ENCODE measurements around the gene UBE2D2.

UBE2D2 gene

DNA sequence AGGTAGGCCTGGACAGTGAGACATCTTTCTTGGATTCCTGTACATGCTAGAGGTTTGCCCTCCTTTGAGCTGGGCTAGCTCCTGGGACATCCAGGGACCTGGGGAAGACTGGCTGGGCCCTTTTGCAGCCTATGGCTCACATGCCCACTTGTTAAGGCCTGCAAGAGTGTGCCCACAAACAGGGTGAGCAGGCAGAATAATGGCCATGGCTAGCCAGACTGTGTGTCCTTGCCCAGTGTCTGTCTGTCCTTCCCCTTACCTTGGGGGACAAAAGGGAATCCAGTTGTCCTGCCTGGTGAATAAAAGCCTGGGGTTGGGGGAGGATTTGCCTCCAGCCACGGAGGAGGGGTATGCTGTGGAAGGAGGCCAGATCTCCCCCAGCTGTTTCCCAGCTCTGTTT is 74.1 kb downstream of the UBE2D2 start:
- ATAC-seq, result no peak
- TF ChIP-seq, protein P1, sequence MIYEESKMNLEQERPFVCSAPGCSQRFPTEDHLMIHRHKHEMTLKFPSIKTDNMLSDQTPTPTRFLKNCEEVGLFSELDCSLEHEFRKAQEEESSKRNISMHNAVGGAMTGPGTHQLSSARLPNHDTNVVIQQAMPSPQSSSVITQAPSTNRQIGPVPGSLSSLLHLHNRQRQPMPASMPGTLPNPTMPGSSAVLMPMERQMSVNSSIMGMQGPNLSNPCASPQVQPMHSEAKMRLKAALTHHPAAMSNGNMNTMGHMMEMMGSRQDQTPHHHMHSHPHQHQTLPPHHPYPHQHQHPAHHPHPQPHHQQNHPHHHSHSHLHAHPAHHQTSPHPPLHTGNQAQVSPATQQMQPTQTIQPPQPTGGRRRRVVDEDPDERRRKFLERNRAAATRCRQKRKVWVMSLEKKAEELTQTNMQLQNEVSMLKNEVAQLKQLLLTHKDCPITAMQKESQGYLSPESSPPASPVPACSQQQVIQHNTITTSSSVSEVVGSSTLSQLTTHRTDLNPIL (CRISPR knock-in tag; IDR thresholded peaks at IDR 0.05; ENCODE audit: low read depth), result no peak
- TF ChIP-seq ARNTL (CRISPR knock-in tag; IDR thresholded peaks at IDR 0.05; ENCODE audit: borderline replicate concordance, low read depth) (no peak), ZFP3 (CRISPR knock-in tag; IDR thresholded peaks at IDR 0.05) (no peak)

DNA sequence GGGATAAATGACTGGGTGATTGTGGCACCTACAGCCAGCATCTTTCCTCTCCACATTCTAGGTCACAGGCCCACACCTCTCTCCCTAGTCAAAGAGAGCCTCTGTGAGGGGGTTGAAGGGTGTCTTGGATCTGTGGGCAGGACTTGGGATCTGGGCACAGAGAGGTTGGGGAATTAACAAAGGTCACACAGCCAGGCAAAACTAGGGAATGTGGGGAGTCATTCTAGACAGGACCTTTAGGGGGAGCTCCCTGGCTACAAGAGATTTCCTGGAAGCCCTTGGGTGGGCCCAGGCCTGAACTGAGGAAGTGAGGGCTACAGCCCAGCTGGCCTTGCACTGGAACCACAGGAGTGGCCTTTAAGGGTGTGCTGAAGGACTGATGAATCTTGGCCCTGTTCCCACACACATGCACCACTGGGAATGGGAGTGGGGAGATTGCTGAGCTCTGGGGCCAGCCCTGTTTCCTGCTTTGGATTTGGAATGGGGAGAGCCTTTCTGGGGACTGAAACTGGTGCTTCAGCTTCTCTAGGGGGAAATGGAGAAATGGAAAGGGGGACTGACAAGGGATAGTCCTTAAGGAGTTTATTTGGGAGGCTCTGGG is 74.6 kb downstream of the UBE2D2 start:
- TF ChIP-seq ISL1 (CRISPR knock-in tag; IDR thresholded peaks at IDR 0.05) (no peak), TCF4 (CRISPR knock-in tag; IDR thresholded peaks at IDR 0.05; ENCODE audit: borderline replicate concordance) (no peak), PPARA (CRISPR knock-in tag; IDR thresholded peaks at IDR 0.05; ENCODE audit: borderline replicate concordance) (no peak), GLIS3 (CRISPR knock-in tag; IDR thresholded peaks at IDR 0.05) (peak; percentile 69; the same call in 1 of the 2 replicates), OSR1 (CRISPR knock-in tag; IDR thresholded peaks at IDR 0.05) (no peak), ZNF70 (CRISPR knock-in tag; IDR thresholded peaks at IDR 0.05) (no peak)
- TF ChIP-seq, protein P1 (CRISPR knock-in tag; IDR thresholded peaks at IDR 0.05; ENCODE audit: low read depth), result 0 out of 2 replicates have a peak, but pooled peaks have one; percentile 44
- peak; percentile 36 for ATAC-seq

DNA sequence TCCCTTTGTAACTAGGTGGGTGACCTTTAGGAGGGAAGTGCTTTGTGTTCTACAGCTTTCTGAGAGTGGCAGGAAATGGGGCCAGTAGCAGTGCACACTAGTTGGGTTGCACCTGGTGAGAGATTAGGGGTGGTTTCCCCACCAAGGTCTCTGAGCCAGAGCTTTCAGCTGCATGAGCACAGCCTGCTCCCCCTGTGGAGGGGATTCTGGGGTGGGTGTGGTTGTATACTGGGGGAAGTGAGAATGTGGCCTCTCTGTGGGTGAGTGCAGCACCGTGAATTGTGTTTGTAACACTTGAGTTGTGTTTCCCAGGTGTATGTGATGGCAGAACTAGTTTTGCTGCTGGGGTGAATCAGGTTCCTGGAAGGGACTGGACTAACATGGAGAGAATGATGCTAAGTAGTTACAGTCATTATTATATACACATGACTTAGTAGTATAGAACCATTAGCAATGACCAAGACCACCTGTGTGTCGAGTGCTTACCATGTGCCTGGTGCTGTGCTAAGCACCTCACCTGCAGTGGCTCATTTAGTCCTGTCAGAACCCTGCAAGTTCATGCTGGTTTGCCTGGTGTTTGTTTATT is 75.2 kb downstream of the UBE2D2 start:
- TF ChIP-seq ISL1 (CRISPR knock-in tag; IDR thresholded peaks at IDR 0.05) (no peak), ZFP3 (CRISPR knock-in tag; IDR thresholded peaks at IDR 0.05) (no peak), ESRRG (CRISPR knock-in tag; IDR thresholded peaks at IDR 0.05) (no peak), CSDC2 (CRISPR knock-in tag; IDR thresholded peaks at IDR 0.05) (no peak), RARB (CRISPR knock-in tag; IDR thresholded peaks at IDR 0.05) (no peak), ZC3H10 (CRISPR knock-in tag; IDR thresholded peaks at IDR 0.05) (no peak), ZNF8 (CRISPR knock-in tag; IDR thresholded peaks at IDR 0.05) (no peak), OSR1 (CRISPR knock-in tag; IDR thresholded peaks at IDR 0.05) (no peak), TCF4 (CRISPR knock-in tag; IDR thresholded peaks at IDR 0.05; ENCODE audit: borderline replicate concordance) (no peak), BACH2 (CRISPR knock-in tag; IDR thresholded peaks at IDR 0.05; ENCODE audit: borderline replicate concordance) (no peak), ARNTL (CRISPR knock-in tag; IDR thresholded peaks at IDR 0.05; ENCODE audit: borderline replicate concordance, low read depth) (no peak), TOX (CRISPR knock-in tag; IDR thresholded peaks at IDR 0.05; ENCODE audit: borderline replicate concordance) (no peak), GLIS3 (CRISPR knock-in tag; IDR thresholded peaks at IDR 0.05) (no peak), ZNF565 (CRISPR knock-in tag; conservative IDR thresholded peaks at IDR 0.05; ENCODE audit: low read depth) (no peak), SNAI2 (CRISPR knock-in tag; IDR thresholded peaks at IDR 0.05) (no peak), ZNF70 (CRISPR knock-in tag; IDR thresholded peaks at IDR 0.05) (no peak), PPARA (CRISPR knock-in tag; IDR thresholded peaks at IDR 0.05; ENCODE audit: borderline replicate concordance) (no peak)
- TF ChIP-seq, protein P2, sequence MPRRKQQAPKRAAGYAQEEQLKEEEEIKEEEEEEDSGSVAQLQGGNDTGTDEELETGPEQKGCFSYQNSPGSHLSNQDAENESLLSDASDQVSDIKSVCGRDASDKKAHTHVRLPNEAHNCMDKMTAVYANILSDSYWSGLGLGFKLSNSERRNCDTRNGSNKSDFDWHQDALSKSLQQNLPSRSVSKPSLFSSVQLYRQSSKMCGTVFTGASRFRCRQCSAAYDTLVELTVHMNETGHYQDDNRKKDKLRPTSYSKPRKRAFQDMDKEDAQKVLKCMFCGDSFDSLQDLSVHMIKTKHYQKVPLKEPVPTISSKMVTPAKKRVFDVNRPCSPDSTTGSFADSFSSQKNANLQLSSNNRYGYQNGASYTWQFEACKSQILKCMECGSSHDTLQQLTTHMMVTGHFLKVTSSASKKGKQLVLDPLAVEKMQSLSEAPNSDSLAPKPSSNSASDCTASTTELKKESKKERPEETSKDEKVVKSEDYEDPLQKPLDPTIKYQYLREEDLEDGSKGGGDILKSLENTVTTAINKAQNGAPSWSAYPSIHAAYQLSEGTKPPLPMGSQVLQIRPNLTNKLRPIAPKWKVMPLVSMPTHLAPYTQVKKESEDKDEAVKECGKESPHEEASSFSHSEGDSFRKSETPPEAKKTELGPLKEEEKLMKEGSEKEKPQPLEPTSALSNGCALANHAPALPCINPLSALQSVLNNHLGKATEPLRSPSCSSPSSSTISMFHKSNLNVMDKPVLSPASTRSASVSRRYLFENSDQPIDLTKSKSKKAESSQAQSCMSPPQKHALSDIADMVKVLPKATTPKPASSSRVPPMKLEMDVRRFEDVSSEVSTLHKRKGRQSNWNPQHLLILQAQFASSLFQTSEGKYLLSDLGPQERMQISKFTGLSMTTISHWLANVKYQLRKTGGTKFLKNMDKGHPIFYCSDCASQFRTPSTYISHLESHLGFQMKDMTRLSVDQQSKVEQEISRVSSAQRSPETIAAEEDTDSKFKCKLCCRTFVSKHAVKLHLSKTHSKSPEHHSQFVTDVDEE (CRISPR knock-in tag; IDR thresholded peaks at IDR 0.05), result no peak
- TF ChIP-seq, protein P3, sequence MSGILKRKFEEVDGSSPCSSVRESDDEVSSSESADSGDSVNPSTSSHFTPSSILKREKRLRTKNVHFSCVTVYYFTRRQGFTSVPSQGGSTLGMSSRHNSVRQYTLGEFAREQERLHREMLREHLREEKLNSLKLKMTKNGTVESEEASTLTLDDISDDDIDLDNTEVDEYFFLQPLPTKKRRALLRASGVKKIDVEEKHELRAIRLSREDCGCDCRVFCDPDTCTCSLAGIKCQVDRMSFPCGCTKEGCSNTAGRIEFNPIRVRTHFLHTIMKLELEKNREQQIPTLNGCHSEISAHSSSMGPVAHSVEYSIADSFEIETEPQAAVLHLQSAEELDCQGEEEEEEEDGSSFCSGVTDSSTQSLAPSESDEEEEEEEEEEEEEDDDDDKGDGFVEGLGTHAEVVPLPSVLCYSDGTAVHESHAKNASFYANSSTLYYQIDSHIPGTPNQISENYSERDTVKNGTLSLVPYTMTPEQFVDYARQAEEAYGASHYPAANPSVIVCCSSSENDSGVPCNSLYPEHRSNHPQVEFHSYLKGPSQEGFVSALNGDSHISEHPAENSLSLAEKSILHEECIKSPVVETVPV (CRISPR knock-in tag; IDR thresholded peaks at IDR 0.05), result no peak
- TF ChIP-seq, protein P4, sequence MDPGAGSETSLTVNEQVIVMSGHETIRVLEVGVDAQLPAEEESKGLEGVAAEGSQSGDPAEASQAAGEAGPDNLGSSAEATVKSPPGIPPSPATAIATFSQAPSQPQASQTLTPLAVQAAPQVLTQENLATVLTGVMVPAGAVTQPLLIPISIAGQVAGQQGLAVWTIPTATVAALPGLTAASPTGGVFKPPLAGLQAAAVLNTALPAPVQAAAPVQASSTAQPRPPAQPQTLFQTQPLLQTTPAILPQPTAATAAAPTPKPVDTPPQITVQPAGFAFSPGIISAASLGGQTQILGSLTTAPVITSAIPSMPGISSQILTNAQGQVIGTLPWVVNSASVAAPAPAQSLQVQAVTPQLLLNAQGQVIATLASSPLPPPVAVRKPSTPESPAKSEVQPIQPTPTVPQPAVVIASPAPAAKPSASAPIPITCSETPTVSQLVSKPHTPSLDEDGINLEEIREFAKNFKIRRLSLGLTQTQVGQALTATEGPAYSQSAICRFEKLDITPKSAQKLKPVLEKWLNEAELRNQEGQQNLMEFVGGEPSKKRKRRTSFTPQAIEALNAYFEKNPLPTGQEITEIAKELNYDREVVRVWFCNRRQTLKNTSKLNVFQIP (CRISPR knock-in tag; IDR thresholded peaks at IDR 0.05; ENCODE audit: borderline replicate concordance, low read depth), result no peak
- ATAC-seq, result no peak

Measured in SK-N-SH treated with all-trans-retinoic acid at 6 μM for 48 hours (cell line).